ENCODE measurements around the gene EIF3B. TPM values are rescaled to one million over a fixed set of nuclear protein-coding genes. Genes with fewer than 3 reads are reported as not detected.

EIF3B gene
- total RNA-seq, 4 donors from 2014 or later = 105 to 155 (median 128) TPM

- TF ChIP-seq POLR2A (IDR thresholded peaks at IDR 0.05; ENCODE audit: low read depth) = no peak
- no peak for TF ChIP-seq CTCF (IDR thresholded peaks at IDR 0.05)
- no peak for TF ChIP-seq EP300 (IDR thresholded peaks at IDR 0.05)
- no peak for TF ChIP-seq POLR2AphosphoS5 (IDR thresholded peaks at IDR 0.05)
- Histone ChIP-seq H3K27me3 (no peaks in the 10 kb centered on the region), H3K4me3 (no peak overlapping the region), H3K4me1 (peaks cover 33 to 65% (median 55%) of the 10 kb centered on the region in 4 donors), H3K9me3 (no peaks in the 10 kb centered on the region), H3K36me3 (peaks cover 30 to 61% (median 46%) of the 10 kb centered on the region in 4 donors), H3K27ac (replicated peaks in 1 of 4) (no peak overlapping the region)
- intact Hi-C loops (cut with DNase I) = loop anchor here (5.0 kb wide), 1 partner anchor 787 kb away; the partner anchor contains the start of gene PSMG3
- DNase-seq (ENCODE audit: extremely low spot score) = no peak
- 60% methylated on average over 8 of the region's 8 CpGs for WGBS
Observed at GRCh38 chr7:2358968-2359527, 4.4 kb downstream of the EIF3B start.

GRCh38 chr7:2359610-2360009, 5.0 kb downstream of the EIF3B start:
- 92% methylated on average over 11 of the region's 11 CpGs for WGBS
- Histone ChIP-seq H3K27ac (replicated peaks in 1 of 4) (no peak overlapping the region), H3K27me3 (no peaks in the 10 kb centered on the region), H3K4me3 (no peak overlapping the region), H3K4me1 (peaks cover 33 to 65% (median 55%) of the 10 kb centered on the region in 4 donors), H3K9me3 (no peaks in the 10 kb centered on the region), H3K36me3 (peaks cover 35 to 67% (median 51%) of the 10 kb centered on the region in 4 donors)
- DNase-seq (ENCODE audit: extremely low spot score) = no peak
- no peak for TF ChIP-seq EP300 (IDR thresholded peaks at IDR 0.05)
- no peak for TF ChIP-seq POLR2A (IDR thresholded peaks at IDR 0.05; ENCODE audit: low read depth)
- no peak for TF ChIP-seq POLR2AphosphoS5 (IDR thresholded peaks at IDR 0.05)
- no peak for TF ChIP-seq CTCF (IDR thresholded peaks at IDR 0.05)
- intact Hi-C loops (cut with DNase I) = loop anchor here (5.0 kb wide), 1 partner anchor 787 kb away; the partner anchor contains the start of gene PSMG3

- 67% methylated on average over 6 of the region's 6 CpGs for WGBS
- Histone ChIP-seq H3K36me3 (peaks cover 47 to 78% (median 63%) of the 10 kb centered on the region in 4 donors), H3K27ac (replicated peaks in 1 of 4) (no peak overlapping the region), H3K9me3 (no peaks in the 10 kb centered on the region), H3K27me3 (no peaks in the 10 kb centered on the region), H3K4me1 (peaks cover 32 to 58% (median 49%) of the 10 kb centered on the region in 4 donors), H3K4me3 (no peak overlapping the region)
- DNase-seq (ENCODE audit: extremely low spot score) = no peak
- intact Hi-C loops (cut with DNase I) = no loop called here
- TF ChIP-seq CTCF (IDR thresholded peaks at IDR 0.05) (no peak), POLR2AphosphoS5 (IDR thresholded peaks at IDR 0.05) (no peak), POLR2A (IDR thresholded peaks at IDR 0.05; ENCODE audit: low read depth) (no peak), EP300 (IDR thresholded peaks at IDR 0.05) (no peak)
Observed at GRCh38 chr7:2360796-2361195, 6.2 kb downstream of the EIF3B start.

GRCh38 chr7:2362385-2363088, 7.9 kb downstream of the EIF3B start:
- no peak for DNase-seq (ENCODE audit: extremely low spot score)
- WGBS = 94% methylated on average over 23 of the region's 27 CpGs
- Histone ChIP-seq H3K36me3 (peaks cover 65 to 91% (median 79%) of the 10 kb centered on the region in 4 donors), H3K4me1 (peaks cover 15 to 41% (median 32%) of the 10 kb centered on the region in 4 donors), H3K27ac (replicated peaks in 1 of 4) (no peak overlapping the region), H3K27me3 (no peaks in the 10 kb centered on the region), H3K9me3 (no peaks in the 10 kb centered on the region), H3K4me3 (no peak overlapping the region)
- TF ChIP-seq POLR2A (IDR thresholded peaks at IDR 0.05; ENCODE audit: low read depth) (no peak), POLR2AphosphoS5 (IDR thresholded peaks at IDR 0.05) (no peak), EP300 (IDR thresholded peaks at IDR 0.05) (no peak), CTCF (IDR thresholded peaks at IDR 0.05) (no peak)
- intact Hi-C loops (cut with DNase I) = no loop called here
